Mesenchymal stem cell (in vitro differentiated cells and primary cell): Measurements from ENCODE around the gene ADRB2.

Experiments
- DNase-seq: peaks from one replicate; pipeline ENCODE4 v3.0.0-alpha.2; 2013
- H2AFZ ChIP-seq: one replicate; pipeline ENCODE4 v1.6.1; 2013; ENCODE audit warnings: low read depth, mild to moderate bottlenecking, control low read depth, inconsistent platforms, low read length, moderate library complexity
- H2AK5ac ChIP-seq: 2 replicates; pipeline ENCODE4 v1.6.1; 2013; ENCODE audit warnings: low read length, moderate library complexity, mild to moderate bottlenecking, inconsistent platforms; ENCODE audit not compliant: severe bottlenecking
- H2BK120ac ChIP-seq: one replicate; pipeline ENCODE4 v1.6.1; 2013; ENCODE audit warnings: low read depth, mild to moderate bottlenecking, inconsistent platforms, low read length, moderate library complexity
- H2BK12ac ChIP-seq, 2 experiments: one replicate each; pipeline ENCODE4 v1.6.1; 2013; ENCODE audit warnings: inconsistent platforms in 2 of 2, low read length in 2 of 2, mild to moderate bottlenecking in 2 of 2, moderate library complexity in 2 of 2, control low read depth in 1 of 2
- H2BK15ac ChIP-seq: one replicate; pipeline ENCODE4 v1.6.1; 2013; ENCODE audit warnings: mild to moderate bottlenecking, low read depth, inconsistent platforms; ENCODE audit not compliant: poor library complexity, severe bottlenecking
- H2BK5ac ChIP-seq: 2 replicates; pipeline ENCODE4 v1.6.1; 2013; ENCODE audit warnings: low read depth, mild to moderate bottlenecking, low read length, control low read depth, inconsistent platforms; ENCODE audit not compliant: poor library complexity, severe bottlenecking
- H3K14ac ChIP-seq, 2 experiments: one replicate each; pipeline ENCODE4 v1.6.1; 2013; ENCODE audit warnings: inconsistent platforms in 2 of 2, low read length in 2 of 2, control low read depth in 1 of 2, mild to moderate bottlenecking in 1 of 2, moderate library complexity in 1 of 2
- H3K18ac ChIP-seq, 2 experiments: one replicate each; pipeline ENCODE4 v1.6.1; 2013; ENCODE audit warnings: inconsistent platforms in 2 of 2, low read length in 2 of 2, control low read depth in 1 of 2, low read depth in 1 of 2, mild to moderate bottlenecking in 1 of 2
- H3K23ac ChIP-seq, 2 experiments: one replicate each; pipeline ENCODE4 v1.6.1; 2013; ENCODE audit warnings: inconsistent platforms in 2 of 2, low read length in 2 of 2, mild to moderate bottlenecking in 2 of 2, moderate library complexity in 2 of 2, control low read depth in 1 of 2
- H3K27ac ChIP-seq: 2 replicates; pipeline ENCODE4 v1.5.1; 2013; ENCODE audit warnings: mild to moderate bottlenecking, moderate library complexity, low read length, control low read depth, inconsistent platforms; ENCODE audit not compliant: poor library complexity, severe bottlenecking
- H3K27me3 ChIP-seq, 2 experiments: 2 replicates each; pipeline versions ENCODE4 v1.6.1 to v1.7.0; 2013; ENCODE audit warnings: low read length in 2 of 2, mild to moderate bottlenecking in 2 of 2, moderate library complexity in 2 of 2, control low read depth in 1 of 2, inconsistent platforms in 1 of 2; ENCODE audit not compliant: control insufficient read depth in 1 of 2, insufficient read depth in 1 of 2
- H3K36me3 ChIP-seq, 2 experiments: 2 replicates each; pipeline versions ENCODE4 v1.6.1 to v1.7.0; 2013; ENCODE audit warnings: low read length in 2 of 2, control low read depth in 1 of 2, inconsistent platforms in 1 of 2, low read depth in 1 of 2, mild to moderate bottlenecking in 1 of 2; ENCODE audit not compliant: insufficient read depth in 2 of 2, control insufficient read depth in 1 of 2
- H3K4ac ChIP-seq, 2 experiments: one replicate each; pipeline ENCODE4 v1.6.1; 2013; ENCODE audit warnings: inconsistent platforms in 2 of 2, low read length in 2 of 2, mild to moderate bottlenecking in 2 of 2, moderate library complexity in 2 of 2, control low read depth in 1 of 2, low read depth in 1 of 2
- H3K4me1 ChIP-seq: 2 replicates; pipeline ENCODE4 v1.6.1; 2013; ENCODE audit warnings: low read depth, low read length, control low read depth; ENCODE audit not compliant: control insufficient read depth, insufficient read depth
- H3K4me2 ChIP-seq: 2 replicates; pipeline ENCODE4 v1.6.1; 2013; ENCODE audit warnings: low read length, mild to moderate bottlenecking, inconsistent platforms; ENCODE audit not compliant: poor library complexity, severe bottlenecking
- H3K4me3 ChIP-seq, 2 experiments: 2 replicates each; pipeline versions ENCODE4 v1.5.1 to v1.7.0; 2013; ENCODE audit warnings: low read length in 2 of 2, mild to moderate bottlenecking in 2 of 2, control low read depth in 1 of 2, low read depth in 1 of 2; ENCODE audit not compliant: insufficient read depth in 1 of 2
- H3K79me1 ChIP-seq: replicated peaks from 2 replicates; pipeline ENCODE4 v1.6.1; 2013; ENCODE audit warnings: mild to moderate bottlenecking, control low read depth, low read length, inconsistent platforms; ENCODE audit not compliant: poor library complexity, severe bottlenecking
- H3K9ac ChIP-seq: 2 replicates; pipeline ENCODE4 v1.7.0; 2013; ENCODE audit warnings: mild to moderate bottlenecking, low read length, moderate library complexity
- H3K9me3 ChIP-seq: 2 replicates; pipeline ENCODE4 v1.7.0; 2013; ENCODE audit warnings: mild to moderate bottlenecking, low read length; ENCODE audit not compliant: control insufficient read depth
- H4K8ac ChIP-seq: one replicate; pipeline ENCODE4 v1.6.1; 2013; ENCODE audit warnings: inconsistent platforms, mild to moderate bottlenecking, low read length, moderate library complexity
- H4K91ac ChIP-seq: one replicate; pipeline ENCODE4 v1.6.1; 2013; ENCODE audit warnings: mild to moderate bottlenecking, low read length, inconsistent platforms
- WGBS: methylation state at CpG from one replicate; pipeline ENCODE4 v1.1.7; 2013; ENCODE audit warnings: mixed read lengths; 5-methylcytosine and 5-hydroxymethylcytosine counted together

Gene ADRB2

DNA sequence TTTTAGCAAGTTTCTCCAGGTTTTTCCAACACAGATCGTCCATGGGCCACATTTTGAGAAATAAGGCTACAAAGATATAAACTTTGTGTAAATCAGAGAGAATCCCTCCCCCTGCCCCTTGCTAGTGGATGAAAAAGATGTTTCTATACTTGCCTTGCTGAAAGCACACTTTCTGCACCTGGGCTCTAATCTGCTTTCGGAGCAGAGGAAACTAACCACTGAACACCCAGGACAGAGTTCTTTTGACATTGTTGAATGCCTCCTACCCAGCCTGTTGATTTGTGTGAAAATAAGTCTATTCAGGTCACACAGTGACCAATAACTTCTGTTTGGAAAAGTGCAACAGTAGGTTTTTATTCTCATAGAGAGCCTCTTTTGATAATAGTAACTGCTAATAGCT, 7.5 kb downstream of the ADRB2 start:
- Histone ChIP-seq H3K9ac (no peak overlapping the region), H3K27ac (no peak overlapping the region), H3K36me3 (no peaks in the 10 kb centered on the region), H3K4me3 (no peak overlapping the region), H2AFZ (no peak overlapping the region), H2BK5ac (no peak overlapping the region), H3K4me2 (no peak overlapping the region), H4K8ac (no peak overlapping the region), H2AK5ac (no peak overlapping the region), H3K18ac (no peak overlapping the region), H2BK12ac (no peak overlapping the region), H4K91ac (no peak overlapping the region), H3K4ac (no peak overlapping the region), H2BK120ac (no peak overlapping the region), H3K27me3 (peaks cover 0 to 5% of the 10 kb centered on the region in 2 experiments), H3K4me1 (no peaks in the 10 kb centered on the region), H3K23ac (no peak overlapping the region), H3K79me1 (no peaks in the 10 kb centered on the region), H3K14ac (no peak overlapping the region), H3K9me3 (no peaks in the 10 kb centered on the region), H2BK15ac (no peak overlapping the region)
- no peak for DNase-seq
- WGBS: 65% methylated on average over 2 of the region's 2 CpGs

DNA sequence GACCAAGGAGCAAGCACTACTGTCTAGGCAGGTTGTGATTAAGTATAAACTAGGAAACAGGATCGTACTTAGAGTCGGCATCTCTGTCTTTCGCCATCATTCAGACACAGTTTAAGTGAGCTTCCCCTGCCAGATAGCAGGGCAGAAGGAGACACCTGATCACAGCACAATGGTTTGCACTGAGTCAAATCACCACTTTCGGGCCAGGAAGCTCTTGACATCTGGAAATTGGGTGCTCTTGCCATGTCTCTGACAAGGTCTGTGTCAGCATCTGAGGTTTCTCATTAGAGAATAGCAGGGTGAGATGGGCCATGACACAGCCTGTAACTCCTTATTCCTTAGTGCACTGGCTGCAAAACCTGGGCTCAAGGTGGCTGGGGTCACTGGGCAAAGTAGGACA, 8.3 kb downstream of the ADRB2 start:
- H3K79me1 ChIP-seq: no peaks in the 10 kb centered on the region
- H3K4me1 ChIP-seq: no peaks in the 10 kb centered on the region
- H3K27ac ChIP-seq: no peak overlapping the region
- no peak overlapping the region for H2AK5ac ChIP-seq
- no peaks in the 10 kb centered on the region for H3K36me3 ChIP-seq
- 93% methylated on average over 4 of the region's 4 CpGs for WGBS
- H3K4me3 ChIP-seq: no peak overlapping the region
- no peak overlapping the region for H3K4me2 ChIP-seq
- no peaks in the 10 kb centered on the region for H3K9me3 ChIP-seq
- no peak overlapping the region for H4K91ac ChIP-seq
- H3K9ac ChIP-seq: no peak overlapping the region
- no peak overlapping the region for H2BK12ac ChIP-seq
- no peak overlapping the region for H3K4ac ChIP-seq
- H2BK5ac ChIP-seq: no peak overlapping the region
- H4K8ac ChIP-seq: no peak overlapping the region
- no peak overlapping the region for H3K18ac ChIP-seq
- DNase-seq: no peak
- H2AFZ ChIP-seq: no peak overlapping the region
- no peak overlapping the region for H3K14ac ChIP-seq
- H2BK15ac ChIP-seq: no peak overlapping the region
- H3K27me3 ChIP-seq: peaks cover 0 to 5% of the 10 kb centered on the region in 2 experiments
- H2BK120ac ChIP-seq: peak overlapping the region; percentile 24
- H3K23ac ChIP-seq: no peak overlapping the region

DNA sequence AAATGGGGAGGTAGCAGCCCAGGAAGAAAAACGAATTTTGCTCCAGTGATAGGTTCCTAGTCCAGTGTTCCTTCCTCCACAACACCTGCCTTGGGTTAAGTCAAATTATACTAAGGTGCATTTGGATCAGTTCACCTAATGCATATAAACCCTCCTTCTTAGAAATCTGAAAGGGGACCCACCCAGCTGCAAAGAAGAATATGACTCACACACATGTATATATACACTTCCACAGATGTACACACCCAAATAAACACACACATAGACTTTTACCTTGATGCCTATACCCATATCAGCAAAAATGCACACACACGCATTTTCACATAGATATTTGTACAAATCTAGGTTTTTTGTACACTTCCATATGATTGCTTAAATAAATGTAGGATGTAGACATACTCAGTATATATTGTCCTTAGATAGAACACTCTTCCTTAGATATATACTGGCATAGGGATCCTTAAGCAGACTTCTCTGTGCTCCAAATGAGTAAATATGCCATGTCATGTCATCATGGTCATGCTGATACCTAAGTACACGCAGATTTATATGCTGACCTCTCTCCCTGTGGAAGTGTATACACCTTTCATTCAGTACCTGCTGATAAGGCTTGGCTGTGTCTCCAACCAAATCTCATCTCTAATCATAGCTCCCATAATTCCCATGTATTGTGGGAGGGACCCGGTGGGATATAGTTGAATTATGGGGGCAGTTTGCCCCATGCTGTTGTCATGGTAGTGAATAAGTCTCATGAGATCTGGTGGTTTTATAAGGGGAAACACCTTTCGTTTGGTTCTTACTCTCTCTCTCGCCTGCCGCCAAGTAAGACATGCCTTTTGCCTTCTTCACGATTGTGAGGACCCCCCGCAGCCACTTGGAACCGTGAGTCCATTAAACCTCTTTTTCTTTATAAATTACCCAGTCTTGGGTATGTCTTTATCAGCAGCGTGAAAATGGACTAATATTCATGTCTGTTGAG, 10.2 kb downstream of the ADRB2 start:
- no peak overlapping the region for H3K23ac ChIP-seq
- H2BK15ac ChIP-seq: no peak overlapping the region
- no peaks in the 10 kb centered on the region for H3K36me3 ChIP-seq
- no peak overlapping the region for H3K4me3 ChIP-seq
- no peak overlapping the region for H2AFZ ChIP-seq
- H3K9me3 ChIP-seq: no peaks in the 10 kb centered on the region
- H3K27me3 ChIP-seq: peaks cover 0 to 1% of the 10 kb centered on the region in 2 experiments
- H3K9ac ChIP-seq: no peak overlapping the region
- H3K4ac ChIP-seq: no peak overlapping the region
- H3K79me1 ChIP-seq: no peaks in the 10 kb centered on the region
- H2AK5ac ChIP-seq: no peak overlapping the region
- H3K27ac ChIP-seq: no peak overlapping the region
- H3K4me2 ChIP-seq: no peak overlapping the region
- no peaks in the 10 kb centered on the region for H3K4me1 ChIP-seq
- no peak for DNase-seq
- no peak overlapping the region for H2BK12ac ChIP-seq
- H3K18ac ChIP-seq: no peak overlapping the region
- no peak overlapping the region for H4K8ac ChIP-seq
- H2BK120ac ChIP-seq: no peak overlapping the region
- no peak overlapping the region for H4K91ac ChIP-seq
- H3K14ac ChIP-seq: no peak overlapping the region
- H2BK5ac ChIP-seq: no peak overlapping the region
- WGBS: 92% methylated on average over 10 of the region's 11 CpGs

DNA sequence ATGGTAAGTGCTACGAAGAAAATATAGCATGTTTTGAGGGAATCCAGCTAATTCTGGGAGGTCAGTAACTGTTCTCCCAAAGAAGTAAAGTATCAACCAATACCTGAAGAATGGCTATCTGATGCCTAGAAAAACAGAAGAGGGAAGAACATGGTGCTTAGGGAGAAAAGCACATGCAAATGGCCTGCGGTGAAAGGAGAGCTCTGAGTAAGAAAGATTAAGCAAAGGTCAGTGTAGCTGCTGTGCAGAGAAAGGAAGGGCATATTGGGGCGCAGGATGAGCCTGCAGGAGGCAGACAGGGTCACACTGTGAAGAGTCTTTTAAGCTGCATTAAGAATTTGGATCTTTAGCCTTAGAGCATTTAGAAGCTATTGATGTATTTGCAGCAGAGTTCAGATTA, 11.0 kb downstream of the ADRB2 start:
- no peak overlapping the region for H3K14ac ChIP-seq
- DNase-seq: no peak
- no peak overlapping the region for H2AK5ac ChIP-seq
- no peak overlapping the region for H2BK5ac ChIP-seq
- no peaks in the 10 kb centered on the region for H3K27me3 ChIP-seq
- no peak overlapping the region for H3K4me3 ChIP-seq
- H3K9ac ChIP-seq: no peak overlapping the region
- no peaks in the 10 kb centered on the region for H3K9me3 ChIP-seq
- H3K4me2 ChIP-seq: no peak overlapping the region
- no peak overlapping the region for H3K18ac ChIP-seq
- no peak overlapping the region for H4K91ac ChIP-seq
- no peak overlapping the region for H4K8ac ChIP-seq
- H3K27ac ChIP-seq: no peak overlapping the region
- H3K4me1 ChIP-seq: no peaks in the 10 kb centered on the region
- H2AFZ ChIP-seq: no peak overlapping the region
- H3K36me3 ChIP-seq: no peaks in the 10 kb centered on the region
- no peak overlapping the region for H2BK120ac ChIP-seq
- H2BK15ac ChIP-seq: no peak overlapping the region
- 93% methylated on average over 3 of the region's 3 CpGs for WGBS
- H3K4ac ChIP-seq: no peak overlapping the region
- H3K23ac ChIP-seq: no peak overlapping the region
- H2BK12ac ChIP-seq: no peak overlapping the region
- no peaks in the 10 kb centered on the region for H3K79me1 ChIP-seq
